Stimulated activated CD8-positive, alpha-beta memory T cell treated with anti-CD3 and anti-CD28 coated beads, Interleukin-15, amount 100 ng/mL, for 48 hours (primary cell): ENCODE results near the gene EHD4.

Experiments used
- DNase-seq, 2 donors: peaks; one replicate each; pipeline ENCODE4 v3.0.0-alpha.2; 2020; ENCODE audit warnings: low read depth in 2 of 2

The EHD4 gene

DNA sequence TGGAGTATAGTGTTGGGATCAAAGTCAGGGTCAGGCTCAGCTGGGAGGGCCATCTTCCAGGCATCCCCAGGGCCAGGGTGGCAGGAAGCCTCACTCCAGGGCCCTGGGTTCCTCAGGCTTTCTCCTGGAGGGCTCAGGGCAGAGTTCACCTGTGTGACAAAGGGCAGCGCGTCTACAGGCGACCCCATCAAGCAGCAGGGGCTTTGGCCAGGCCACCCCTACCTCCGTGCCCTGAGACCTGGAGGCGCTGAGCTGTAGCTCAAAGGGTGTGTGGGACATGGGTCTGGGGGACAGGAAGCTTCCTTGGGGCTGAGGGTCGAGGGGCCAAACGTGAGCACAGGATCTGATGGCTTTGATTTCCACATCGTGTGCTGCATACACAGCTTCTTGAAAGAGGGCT, 91.3 kb downstream of the EHD4 start:
- DNase-seq, result no peak

DNA sequence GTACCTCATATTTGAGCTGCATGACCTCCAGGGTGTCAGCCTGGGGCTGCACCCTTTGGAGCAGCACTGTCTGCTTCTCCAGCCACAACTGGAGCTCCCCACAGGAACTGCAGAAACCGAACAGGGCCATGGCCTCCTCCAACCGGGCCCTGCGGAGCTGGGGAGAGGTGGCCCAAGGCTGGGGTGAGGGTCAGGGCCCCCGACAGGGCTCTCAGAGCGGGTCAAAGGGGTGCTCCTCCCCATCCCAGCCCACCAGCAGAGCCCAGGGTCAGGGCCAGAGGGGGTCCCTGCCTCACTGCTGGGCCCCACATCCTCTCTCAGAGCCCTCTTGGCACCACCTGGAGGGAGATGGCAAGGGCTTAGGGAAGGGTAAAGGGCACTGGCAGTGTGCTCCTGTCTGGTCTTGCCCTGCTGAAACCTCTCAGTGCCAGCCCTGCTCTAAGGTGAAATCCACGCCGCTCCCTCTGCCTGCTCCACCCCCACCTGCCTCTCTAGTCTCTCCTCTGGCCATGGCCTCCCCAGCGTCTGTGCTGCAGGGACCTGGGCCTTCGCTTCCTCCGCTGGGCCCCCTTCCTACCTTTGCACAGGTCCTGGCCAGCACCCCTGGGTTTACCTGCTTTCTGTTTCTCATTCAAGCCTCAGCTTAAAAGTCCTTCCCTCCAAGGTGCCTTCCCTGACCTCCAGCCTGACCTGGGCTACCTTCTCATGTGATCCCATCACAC, 92.0 kb downstream of the EHD4 start:
- no peak for DNase-seq

DNA sequence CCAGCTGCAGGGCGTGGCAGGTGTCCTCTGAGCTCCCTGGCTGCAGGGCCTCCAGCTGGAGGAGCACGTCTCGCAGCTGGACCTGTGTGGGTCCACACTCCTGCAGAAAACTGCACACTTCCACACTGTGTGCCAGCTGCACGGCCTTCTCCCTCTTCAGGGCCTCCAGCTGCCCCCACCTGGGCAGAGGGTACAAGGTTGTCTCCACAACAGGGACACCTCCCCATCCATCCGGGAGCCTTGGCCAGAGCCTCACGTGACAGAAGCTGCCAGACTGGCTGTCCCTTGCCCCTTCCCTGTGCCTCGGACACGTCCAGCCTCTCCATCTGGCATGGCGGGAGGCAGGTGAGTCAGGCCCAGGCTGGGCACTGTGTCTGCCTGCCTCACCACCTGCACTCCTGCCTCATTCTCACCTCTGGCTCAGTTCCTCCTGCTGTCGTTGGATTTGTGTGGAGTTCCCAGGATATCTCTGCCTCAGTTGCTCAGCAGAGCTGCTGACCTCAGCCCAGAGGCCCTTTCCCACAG, 93.0 kb downstream of the EHD4 start:
- DNase-seq, result no peak

DNA sequence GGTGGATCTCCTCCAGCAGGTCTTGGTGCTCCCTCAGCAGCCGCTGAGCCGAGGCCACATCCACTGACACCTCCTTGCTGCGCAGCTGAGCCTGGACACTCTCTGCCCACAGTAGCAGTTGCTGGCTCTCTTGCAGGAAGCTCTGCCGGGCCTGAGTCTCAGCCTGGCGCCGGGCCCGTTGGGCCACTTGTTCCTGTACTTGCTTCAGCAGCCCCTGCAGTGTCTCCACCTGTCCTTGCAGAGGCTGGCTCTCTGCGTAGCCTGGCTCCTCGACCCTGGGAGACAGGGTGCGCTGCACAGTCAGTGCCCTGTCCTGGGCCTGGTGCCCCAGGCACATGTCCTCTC, 94.0 kb downstream of the EHD4 start:
- no peak for DNase-seq

DNA sequence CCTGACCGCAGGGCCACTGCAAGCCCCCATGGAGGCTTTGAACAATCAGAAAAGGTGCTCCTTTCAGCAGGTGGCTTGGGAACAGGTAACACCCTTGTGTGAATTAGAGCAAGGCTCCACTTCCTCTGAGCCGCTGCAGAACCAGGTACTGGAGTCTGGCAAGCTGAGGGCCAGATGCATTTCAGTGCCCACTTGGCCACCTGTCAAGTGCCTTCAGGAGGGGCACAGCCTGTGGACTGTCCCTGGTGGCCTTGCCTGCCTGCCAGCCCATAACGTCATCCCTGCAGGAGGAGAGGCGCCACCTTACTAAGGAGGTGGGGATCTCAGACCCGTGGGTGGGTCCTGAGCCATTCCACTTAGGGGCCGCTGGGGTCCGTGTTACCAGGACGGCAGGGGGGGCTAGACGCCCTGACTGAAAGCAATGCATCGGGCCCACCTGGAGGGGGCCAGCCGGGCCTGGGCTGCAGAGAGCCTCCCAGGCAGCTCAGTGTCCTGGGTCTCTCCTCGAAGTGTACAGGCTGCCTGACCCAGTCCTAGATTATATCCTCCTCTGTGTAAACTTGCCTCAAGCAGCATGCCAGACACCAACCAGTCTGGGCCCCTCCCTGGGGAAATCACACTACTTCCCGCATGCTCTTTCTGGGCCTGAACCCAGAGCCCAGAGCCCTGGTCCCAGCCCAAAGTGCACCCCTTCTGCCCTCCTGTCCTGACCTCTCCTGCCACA, 94.6 kb downstream of the EHD4 start:
- no peak for DNase-seq

DNA sequence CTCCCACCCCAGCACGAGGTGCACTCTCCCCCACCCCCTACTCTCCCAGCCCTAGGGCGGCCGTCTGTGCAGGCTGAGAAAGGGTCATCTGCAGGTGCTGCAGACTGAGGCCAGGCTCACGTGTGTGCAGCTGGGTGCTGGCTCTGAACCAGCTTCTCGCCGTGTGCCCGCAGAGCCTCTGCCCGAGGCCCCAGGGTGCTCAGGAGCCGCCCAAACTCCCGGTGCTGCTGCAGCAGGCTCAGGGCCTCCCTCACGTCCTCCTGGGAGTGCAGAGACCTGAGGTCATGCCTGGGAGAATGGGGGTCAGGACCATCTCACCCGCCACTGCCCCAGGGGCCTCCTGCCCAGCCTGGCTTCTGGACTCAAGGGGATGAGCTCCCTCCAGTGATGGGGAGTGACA, 95.7 kb downstream of the EHD4 start:
- DNase-seq, result no peak

DNA sequence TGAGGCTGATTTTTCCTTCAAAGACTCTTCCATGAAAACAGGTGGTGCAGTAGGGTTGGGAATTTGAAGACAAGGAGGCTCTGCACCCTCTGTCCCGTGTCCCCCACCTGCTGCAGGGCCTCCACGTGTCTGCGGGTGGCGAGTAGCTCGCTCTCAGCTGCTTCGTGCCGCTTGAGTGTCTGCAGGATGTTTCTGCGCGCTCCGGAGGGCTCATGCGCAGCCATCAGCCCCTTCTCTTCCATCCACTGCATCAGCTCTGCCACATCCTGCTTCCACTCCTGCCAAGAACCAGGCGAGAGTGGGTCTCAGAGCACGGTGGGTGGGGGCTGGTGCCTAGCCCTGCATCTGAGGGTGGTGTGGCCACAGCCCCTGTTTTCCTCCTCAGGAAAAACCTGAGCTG, 96.3 kb downstream of the EHD4 start:
- no peak for DNase-seq

DNA sequence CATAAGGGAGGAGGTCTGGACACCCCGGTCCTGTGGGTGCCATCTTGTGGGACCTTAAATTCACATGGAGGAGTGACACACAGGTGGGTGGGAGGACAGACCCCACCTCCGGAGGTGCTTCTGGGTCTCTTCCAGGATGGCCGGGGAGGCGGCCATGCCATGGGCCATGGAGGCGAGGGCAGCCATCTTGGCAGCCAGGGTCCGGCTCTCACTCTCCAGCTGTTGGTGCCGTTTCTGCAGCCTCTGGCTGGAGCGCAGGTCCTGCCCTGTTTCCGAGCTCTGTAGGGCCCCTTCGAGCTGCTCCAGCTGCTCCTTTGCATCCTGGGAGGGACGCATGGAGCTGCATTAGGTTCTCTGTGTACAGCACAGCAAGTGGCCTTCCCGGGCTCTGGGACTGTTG, 97.6 kb downstream of the EHD4 start:
- DNase-seq, result no peak

DNA sequence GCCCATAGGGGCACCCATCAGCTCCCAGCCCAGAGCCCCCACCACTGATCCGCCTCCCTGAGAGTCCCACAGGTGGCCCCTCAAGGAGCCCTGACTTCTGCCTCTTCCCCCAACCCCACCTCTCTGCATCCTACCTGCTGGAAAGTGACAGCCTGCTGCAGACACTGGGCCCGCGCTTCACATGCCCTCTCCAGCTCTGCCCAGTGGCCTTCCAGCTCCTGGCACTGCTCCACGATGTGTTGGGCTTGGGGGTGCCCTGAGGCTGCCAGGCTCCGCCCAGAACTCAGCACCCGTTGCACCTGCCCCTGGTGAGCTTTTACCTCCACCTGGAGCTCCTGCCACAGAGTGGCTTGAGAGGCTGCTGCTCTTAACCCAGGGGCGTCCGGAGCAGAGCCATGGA, 98.6 kb downstream of the EHD4 start:
- DNase-seq, result no peak

DNA sequence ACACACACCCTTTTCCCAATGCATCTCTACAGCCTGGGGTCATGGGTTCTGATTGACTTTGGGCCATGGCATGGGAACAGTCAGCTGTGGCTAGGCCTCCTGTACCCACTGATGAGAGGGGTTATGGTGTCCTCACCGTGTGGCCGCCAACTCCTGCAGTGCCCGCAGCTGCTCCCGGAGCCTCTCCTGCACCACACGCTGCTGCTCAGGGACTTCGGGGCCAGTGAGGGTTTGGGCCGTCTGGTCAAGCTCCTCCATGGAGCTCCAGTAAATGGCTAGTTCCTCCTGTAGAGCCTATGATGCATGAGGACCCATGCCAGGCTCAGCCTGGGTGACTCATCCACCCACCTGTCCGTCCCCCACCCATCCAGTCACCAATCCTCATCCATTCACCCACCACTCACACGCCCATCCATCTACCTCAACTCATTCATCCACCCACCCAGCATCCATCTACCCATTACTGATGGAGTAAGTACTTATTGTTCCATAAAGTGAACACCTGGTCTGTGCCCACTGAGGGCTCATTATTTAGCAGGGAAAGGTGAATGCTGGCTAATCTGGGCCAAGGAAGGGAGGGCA, 100.1 kb downstream of the EHD4 start:
- no peak for DNase-seq

DNA sequence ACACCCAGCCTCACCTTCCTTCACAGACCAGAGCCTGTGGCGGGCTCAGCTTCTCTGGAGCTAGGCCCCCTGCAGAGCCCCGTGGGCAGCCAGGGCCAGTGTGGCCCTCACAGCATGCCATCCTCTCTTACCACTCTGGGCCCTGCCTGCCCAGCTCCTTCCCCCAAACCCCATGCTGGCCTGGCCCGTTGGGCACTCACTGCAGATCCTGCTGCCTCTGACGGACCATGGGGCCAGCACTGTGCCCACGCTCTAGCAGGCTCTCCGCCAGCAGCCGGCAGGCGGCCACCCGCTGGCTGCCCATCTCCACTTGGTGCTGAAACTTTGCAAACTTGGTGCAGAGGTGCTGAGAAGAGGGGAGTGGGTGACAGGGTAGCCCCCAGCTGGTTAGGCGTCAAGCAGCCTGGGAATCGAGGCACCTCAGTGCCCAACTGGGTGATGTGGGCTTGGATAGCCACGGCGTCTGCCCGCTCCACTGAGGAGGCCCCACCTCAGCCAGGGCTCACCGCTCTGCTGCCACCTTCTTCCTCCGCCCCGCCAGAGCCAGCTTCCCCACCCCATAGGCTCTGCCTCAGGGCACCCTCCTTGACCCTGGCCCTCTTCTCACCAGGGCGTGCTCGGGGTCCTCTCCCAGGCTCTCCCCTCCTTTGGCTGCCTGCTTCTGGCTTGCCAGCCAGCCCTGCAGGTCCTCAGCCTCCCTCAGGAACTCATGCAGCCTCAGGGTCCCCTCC, 101.0 kb downstream of the EHD4 start:
- DNase-seq, result no peak

DNA sequence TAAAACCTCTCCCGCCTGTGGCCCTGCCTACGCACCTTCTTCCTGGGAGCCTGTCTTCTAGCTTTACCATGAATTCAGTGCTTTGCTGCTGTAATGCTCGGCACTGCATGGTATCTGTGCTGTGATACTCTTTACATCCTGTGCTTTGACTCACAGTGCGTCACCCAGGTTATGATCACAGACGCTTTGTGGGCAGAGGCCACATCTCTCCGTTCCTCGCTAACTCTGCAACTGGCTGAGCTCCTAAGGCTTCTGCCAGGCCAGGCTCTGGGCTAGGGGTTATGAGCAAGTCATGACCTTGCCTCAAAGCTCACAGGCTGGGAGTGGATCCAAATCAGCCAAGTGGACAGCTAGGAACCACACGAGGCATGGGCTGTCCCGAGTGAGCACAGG, 101.7 kb downstream of the EHD4 start:
- DNase-seq, result peak; percentile 53 to 58

DNA sequence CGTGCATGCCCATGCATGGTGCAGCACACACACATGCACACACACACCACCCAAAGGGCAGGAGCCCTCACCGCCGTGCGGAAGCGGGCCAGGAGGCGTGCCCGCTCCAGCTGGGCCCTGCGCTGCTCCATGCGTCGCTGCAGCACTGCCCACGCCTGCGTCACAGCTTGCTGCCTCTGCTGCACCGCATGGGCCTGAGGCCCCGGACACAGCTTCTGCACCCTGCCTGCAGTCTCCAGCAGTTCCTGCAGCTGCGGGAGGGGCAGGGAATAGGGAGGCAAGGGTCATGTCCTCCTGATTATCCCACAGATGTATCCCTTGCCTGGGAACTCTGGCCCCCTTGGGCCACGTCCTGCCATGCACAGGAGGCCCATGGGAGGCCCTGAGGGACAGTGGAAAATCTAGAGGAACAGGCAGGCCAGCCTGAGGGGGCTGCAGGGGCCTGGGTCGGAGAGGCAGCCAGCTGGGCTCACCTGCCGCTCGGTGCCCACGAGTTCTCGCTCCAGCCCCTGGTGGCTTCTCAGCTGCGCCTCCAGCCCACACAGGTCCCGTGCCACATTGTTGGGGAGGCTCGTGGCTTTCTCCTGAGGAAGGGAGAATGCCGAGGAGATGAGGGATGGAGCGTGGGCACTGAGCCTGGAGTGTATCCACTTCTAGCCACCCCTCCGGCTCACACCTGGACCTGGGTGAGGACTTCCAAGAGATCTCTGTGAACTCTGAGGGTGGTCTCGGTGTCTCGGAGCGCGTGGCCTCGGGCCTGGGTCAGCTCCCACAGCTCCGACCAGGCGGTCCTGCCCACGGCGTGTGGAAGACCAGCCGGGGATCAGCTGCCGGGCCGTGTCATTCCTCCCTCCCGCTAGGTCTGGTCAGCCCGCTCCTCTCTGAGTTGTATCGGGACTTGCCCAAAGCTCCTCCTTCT, 102.3 kb downstream of the EHD4 start:
- no peak for DNase-seq

DNA sequence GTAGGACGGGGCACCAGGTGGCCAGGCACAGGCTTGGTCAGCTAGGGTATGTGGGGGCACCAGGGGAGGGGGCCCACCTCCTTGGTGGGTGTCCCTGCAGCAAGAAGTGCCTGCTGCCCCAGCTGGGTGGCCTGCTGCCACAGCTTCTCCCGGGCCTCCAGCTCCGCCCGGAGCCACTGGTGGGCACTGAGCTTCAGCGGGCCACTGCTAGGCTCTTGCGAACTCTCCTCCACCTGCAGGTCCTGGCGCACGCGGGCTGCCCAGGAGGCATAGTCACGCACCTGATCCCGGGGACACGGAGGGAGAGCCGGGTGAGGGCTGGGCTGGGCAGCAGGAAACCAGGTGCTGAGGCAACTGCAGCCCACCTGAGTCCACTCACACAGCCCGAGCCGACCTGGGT, 104.0 kb downstream of the EHD4 start:
- no peak for DNase-seq

DNA sequence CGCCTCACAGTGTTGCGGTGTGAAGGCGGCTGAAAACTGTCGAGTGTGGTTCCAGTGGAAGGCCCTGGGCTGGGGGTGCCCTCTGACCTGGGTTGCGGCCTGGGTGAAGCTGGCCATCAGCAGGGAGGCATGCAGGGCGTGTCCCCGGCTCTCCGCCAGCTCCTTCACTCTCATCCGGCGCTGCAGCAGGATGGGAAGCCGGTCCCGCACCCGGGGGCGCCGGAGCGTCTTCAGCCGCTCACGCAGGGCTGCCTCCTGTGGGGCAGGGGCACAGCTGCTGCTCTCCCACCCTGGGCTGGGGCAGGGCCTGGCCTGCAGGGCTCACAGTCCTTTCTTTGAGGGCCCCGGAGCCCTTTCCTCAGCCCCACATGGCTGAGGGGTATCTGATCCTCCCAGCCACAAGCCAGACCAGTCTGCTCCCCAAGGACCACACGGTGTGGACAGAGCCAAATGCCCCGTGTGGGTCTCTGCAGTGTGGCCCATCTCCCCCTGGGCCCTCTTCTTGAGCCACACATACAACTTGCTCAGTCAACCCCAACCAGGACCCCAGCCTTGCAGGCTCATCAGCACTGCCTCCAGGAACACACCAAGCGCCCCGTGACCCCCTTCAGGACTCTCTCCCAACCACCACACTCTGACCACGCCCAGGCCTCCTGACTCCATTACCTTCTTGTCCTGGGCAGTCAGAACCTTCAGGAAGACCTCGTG, 105.3 kb downstream of the EHD4 start:
- no peak for DNase-seq

DNA sequence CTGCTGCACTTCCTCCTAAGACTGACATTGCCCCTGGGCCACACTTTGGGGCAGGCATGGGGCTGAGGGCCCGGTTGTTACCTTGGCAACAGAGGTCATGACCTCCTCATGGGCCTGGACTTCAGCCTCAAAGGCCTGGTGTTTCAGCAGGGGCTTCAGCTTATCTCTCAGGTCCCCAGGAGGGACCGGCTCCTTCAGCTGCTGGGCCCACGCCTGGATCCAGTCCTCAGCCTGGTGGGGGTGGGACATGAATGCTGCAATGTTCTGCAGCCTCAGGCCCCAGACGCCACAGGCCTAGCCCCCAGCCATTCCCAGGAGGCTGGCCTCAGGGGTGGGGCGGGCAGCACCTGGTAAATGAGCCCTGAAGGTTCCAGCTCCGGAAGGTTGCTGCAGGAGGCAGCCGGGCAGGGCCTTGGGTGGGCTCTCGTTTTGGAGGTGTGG, 106.1 kb downstream of the EHD4 start:
- DNase-seq, result no peak

DNA sequence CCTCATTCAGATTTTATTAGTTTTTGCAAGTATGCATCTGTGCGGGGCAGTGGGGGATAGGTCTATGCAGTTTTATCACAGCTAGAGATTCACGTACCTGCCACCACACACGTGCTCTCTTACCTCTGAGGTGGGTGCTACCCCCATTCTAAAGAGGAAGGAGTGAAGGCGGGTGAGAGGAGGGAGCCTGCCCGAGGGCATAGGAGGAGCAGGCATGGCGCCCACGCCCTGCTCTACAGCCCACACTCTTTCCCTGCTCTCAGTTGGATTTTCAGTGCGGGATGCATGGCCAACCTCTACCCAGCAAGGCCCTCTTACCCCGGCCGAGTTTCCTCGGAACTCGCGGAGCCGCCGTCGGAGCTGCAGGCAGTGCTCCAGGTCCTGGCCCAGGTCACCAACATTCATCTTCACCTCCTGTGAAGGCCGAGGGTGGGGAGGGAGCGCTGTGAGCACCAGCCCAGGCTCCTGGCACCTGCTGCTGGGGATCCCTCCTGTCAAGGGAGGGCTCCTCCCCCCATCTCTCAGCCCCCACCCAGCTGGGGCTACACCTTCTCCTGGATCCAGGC, 106.8 kb downstream of the EHD4 start:
- DNase-seq, result no peak

DNA sequence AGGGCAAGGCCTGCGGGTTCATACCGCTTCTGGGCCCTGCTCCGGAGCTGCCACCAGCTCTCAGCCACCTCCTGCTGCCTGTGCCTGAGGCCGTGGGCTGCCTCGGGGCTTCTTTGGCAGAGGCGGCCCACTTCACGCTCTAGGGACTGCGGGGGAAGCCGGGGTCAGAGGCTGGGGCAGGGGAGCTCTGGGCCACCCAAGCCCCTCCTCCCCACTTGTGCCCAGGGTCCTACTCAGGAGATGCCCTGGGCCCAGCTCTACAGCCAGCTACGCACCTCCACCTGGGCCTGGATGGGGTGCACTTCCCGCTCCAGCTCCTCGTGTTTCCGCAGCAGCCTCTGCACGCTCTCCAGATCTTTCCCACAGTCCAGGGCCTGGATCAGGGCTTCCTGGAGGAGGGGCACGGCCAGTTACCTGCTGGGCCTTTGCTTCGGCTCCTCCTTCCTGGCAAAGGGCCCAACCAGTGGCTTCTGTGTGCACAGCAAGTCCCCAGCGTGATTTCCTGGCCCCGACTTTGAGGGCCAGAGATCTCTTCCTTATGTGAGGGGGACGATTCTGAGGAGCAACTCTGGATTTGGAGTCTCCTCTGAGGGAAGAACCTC, 109.7 kb downstream of the EHD4 start:
- no peak for DNase-seq

DNA sequence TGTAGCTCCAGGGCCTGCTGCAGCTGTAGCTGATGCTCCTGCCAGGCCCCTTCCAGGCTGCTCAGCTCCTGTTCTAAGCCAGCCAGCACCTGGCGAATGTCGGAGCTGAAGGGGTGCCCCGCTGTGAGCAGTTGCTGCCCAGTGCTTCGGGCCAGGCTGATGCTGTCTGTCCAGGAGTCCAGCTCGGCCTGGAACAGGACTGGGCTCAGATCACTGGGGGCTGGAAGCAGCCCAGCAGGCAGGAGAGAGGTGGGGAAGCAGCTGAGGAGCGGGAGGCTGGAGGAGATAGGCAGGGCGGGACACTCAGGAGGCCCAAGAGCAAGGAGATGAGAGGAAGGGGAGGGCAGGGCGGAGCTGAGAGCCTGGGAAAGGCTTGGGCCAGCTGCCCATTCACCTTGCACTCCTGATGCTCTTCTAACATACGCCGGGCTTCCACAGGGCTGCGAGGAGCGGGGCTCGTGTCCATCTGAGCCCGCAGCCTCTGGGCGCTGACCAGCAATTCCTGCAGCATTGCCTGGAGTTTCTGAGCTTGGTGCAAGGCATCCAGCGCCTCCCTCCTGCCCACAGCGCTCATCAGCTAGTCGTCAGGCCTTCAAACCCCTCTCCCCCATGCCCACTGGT, 110.5 kb downstream of the EHD4 start:
- no peak for DNase-seq
